Thoracic aorta (tissue), 2 donors: ENCODE measurements around the gene CACUL1. TPM values are rescaled to one million over a fixed set of nuclear protein-coding genes. Genes with fewer than 3 reads are reported as not detected.

Source experiments
- ATAC-seq: fragments of 150-250 bp; one replicate; pipeline ENCODE4 v1.8.0; 2017; ENCODE audit warnings: low read depth; ENCODE audit not compliant: insufficient number of reproducible peaks, low FRiP score
- DNase-seq: peaks from one replicate; pipeline ENCODE4 v3.0.0-alpha.2; 2020; ENCODE audit warnings: low spot score
- H3K27ac ChIP-seq, 2 donors: fragments of 200-600 bp; sonication (generic); 1 replicate in 1 of 2; 2 replicates in 1 of 2; pipeline ENCODE4 v1.5.1; 2016; ENCODE audit warnings: mild to moderate bottlenecking in 2 of 2, moderate library complexity in 2 of 2
- H3K27me3 ChIP-seq: fragments of 200-600 bp; sonication (generic); replicated peaks from 2 replicates; pipeline ENCODE4 v1.6.0; 2016; ENCODE audit warnings: mild to moderate bottlenecking; ENCODE audit not compliant: insufficient read depth
- H3K36me3 ChIP-seq: fragments of 200-600 bp; sonication (generic); one replicate; pipeline ENCODE4 v1.5.1; 2016
- H3K4me1 ChIP-seq, 2 donors: fragments of 200-600 bp; sonication (generic); 1 replicate in 1 of 2; 2 replicates in 1 of 2; pipeline versions ENCODE4 v1.5.1 to v1.6.0; 2016; ENCODE audit warnings: low read depth in 2 of 2, mild to moderate bottlenecking in 1 of 2; ENCODE audit not compliant: control insufficient read depth in 1 of 2
- H3K4me3 ChIP-seq: fragments of 200-600 bp; sonication (generic); 2 replicates; pipeline ENCODE4 v1.5.1; 2016; ENCODE audit warnings: mild to moderate bottlenecking
- H3K9me3 ChIP-seq: fragments of 200-600 bp; sonication (generic); 2 replicates; pipeline ENCODE4 v1.5.1; 2016
- total RNA-seq, 2 donors: library from RNA; depleted of rRNA; stranded (reverse); fragments of >200 nt; gene quantifications; one replicate each; pipeline versions ENCODE4 v1.1.0 to v1.2.3, GENCODE V29; 2016
- TF ChIP-seq, protein P1 (sequence below): fragments of 200-600 bp; sonication (generic); IDR thresholded peaks from one replicate; pipeline ENCODE4 v1.5.1; 2019; ENCODE audit warnings: antibody characterized with exemption

Gene CACUL1
- total RNA-seq, 2 donors from 2014 or later = 32.7 to 42.9 TPM

DNA sequence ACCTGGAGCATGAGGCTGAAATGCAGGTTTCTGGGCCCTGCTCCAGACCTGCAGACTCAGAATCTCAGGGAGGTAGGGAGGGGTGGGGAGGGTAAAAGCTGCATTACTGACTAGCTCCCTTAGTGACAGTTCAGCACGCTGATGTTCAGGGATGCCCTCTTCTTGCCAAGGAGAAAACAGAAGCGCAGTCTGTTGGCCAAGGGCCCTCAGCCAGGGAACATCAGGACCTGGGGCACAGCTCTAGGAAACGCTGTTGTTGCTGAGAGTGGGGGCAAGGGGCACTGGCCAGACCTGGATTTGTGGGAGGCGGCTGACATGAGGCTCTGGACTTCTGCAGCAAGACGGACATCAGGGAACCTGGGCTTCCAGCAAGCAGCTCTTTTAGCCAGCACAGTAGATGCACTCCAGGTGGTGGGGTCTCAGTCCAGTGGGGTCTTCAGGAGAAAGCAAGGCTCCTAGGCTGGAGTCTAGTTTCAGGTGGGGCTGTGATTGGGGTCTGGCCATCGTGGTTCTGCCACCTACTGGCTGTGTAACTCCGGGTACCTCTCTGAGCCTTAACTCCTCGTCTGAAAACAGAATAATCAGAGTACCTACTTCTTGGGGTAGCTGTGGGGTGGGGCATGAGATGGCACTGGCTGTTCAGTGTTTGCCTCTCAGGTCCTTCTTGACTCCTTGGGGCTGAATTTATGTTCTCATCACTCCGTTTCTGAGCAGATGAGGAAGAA is 86.4 kb downstream of the CACUL1 start:
- Histone ChIP-seq H3K9me3 (no peaks in the 10 kb centered on the region), H3K27me3 (no peaks in the 10 kb centered on the region), H3K36me3 (peaks cover under 1% of the 10 kb centered on the region), H3K4me1 (peaks cover 7 to 14% of the 10 kb centered on the region in 2 donors), H3K4me3 (no peak overlapping the region), H3K27ac (no peak overlapping the region)
- ATAC-seq = no peak
- DNase-seq = no peak
- TF ChIP-seq, protein P1, sequence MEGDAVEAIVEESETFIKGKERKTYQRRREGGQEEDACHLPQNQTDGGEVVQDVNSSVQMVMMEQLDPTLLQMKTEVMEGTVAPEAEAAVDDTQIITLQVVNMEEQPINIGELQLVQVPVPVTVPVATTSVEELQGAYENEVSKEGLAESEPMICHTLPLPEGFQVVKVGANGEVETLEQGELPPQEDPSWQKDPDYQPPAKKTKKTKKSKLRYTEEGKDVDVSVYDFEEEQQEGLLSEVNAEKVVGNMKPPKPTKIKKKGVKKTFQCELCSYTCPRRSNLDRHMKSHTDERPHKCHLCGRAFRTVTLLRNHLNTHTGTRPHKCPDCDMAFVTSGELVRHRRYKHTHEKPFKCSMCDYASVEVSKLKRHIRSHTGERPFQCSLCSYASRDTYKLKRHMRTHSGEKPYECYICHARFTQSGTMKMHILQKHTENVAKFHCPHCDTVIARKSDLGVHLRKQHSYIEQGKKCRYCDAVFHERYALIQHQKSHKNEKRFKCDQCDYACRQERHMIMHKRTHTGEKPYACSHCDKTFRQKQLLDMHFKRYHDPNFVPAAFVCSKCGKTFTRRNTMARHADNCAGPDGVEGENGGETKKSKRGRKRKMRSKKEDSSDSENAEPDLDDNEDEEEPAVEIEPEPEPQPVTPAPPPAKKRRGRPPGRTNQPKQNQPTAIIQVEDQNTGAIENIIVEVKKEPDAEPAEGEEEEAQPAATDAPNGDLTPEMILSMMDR = no peak

DNA sequence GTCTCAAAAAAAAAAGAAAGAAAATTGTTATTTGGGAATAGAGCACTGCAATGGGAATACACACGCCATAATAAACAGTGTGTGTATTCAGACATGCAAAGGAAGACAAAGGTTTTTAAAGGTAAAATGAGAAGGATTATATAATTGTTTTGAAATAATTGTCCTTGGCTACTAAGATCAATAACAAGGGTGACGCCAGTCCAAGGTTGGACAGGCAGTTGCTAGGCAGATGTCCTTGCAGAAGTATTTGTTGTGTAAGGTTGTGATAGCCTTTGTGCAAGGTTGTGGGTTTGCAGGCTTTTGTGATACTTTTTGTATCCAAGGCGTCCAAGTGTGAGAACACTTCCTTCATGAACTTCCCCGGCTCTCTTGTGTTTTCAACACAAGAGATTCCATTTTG is 87.0 kb downstream of the CACUL1 start:
- H3K4me1 ChIP-seq = peaks cover 7 to 14% of the 10 kb centered on the region in 2 donors
- no peaks in the 10 kb centered on the region for H3K36me3 ChIP-seq
- no peak overlapping the region for H3K27ac ChIP-seq
- DNase-seq = no peak
- no peaks in the 10 kb centered on the region for H3K9me3 ChIP-seq
- TF ChIP-seq, protein P1 = no peak
- H3K4me3 ChIP-seq = no peak overlapping the region
- ATAC-seq = no peak
- H3K27me3 ChIP-seq = no peaks in the 10 kb centered on the region

DNA sequence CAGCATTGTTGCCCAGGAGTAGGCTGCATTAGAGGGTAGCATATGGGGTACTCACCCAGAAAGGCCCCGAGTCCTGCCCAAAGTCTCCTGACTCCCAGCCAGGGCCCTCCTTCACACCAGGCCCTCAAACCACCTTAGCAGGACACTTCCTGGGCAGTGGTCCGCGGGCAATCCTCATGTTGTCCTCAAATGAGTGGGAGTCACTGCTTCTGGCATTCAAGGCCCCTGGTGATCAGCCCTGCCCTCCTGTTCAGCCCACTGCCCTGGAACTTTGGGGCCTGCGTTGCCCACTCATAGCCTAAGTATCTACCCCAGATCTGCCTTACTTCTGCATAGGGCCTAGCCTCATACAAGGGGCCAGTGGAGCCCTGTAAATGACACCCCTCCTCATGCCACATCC is 88.4 kb downstream of the CACUL1 start:
- TF ChIP-seq, protein P1 = no peak
- DNase-seq (no peak), ATAC-seq (no peak)
- no peaks in the 10 kb centered on the region for H3K27me3 ChIP-seq
- H3K9me3 ChIP-seq = peaks cover 6% of the 10 kb centered on the region
- no peak overlapping the region for H3K27ac ChIP-seq
- peaks cover 7 to 14% of the 10 kb centered on the region in 2 donors for H3K4me1 ChIP-seq
- H3K4me3 ChIP-seq = no peak overlapping the region
- H3K36me3 ChIP-seq = no peaks in the 10 kb centered on the region

DNA sequence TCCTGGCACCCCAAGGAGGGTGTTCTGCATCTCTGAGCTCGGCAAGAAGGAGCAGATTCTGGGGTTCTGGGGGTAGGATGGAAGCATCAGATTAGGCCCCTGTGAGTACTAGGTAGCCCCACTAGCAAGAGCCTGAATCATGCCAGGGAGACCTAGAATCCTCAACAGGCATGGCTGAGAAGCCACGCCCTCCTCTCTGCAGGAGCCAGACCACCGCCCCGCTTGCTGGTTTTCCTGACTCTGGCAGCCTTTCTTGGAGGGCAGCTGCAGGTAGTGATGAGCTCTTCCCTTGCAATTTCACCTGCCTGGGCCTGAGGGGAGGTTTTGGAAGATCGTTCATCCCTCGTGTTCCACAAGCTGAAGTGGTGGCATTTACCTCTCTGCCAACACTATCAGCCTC is 90.4 kb downstream of the CACUL1 start:
- Histone ChIP-seq H3K9me3 (peaks cover 11% of the 10 kb centered on the region), H3K27me3 (no peaks in the 10 kb centered on the region), H3K4me1 (peaks cover 0 to under 1% of the 10 kb centered on the region in 2 donors), H3K4me3 (no peak overlapping the region), H3K36me3 (no peaks in the 10 kb centered on the region), H3K27ac (no peak overlapping the region)
- DNase-seq (no peak), ATAC-seq (no peak)
- TF ChIP-seq, protein P1 = no peak

DNA sequence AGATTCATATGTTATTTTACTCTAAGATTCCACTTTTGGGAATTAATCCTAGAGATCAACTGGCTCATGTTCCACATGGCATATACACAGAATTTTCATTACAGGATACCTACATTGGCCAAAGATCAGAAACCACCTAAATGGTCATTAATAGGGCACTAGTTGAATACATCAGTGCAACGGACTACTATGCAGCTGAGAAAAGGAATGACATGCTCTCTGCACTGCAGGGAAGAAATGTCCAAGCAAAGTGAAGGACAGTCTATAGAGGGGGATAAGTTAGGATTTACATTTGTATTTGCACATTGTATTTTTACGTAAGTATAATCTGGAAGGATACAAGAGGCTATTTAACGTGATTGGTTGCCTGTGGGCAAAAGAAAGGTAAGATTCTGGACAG is 91.6 kb downstream of the CACUL1 start:
- ATAC-seq = no peak
- H3K27me3 ChIP-seq = no peaks in the 10 kb centered on the region
- no peak for DNase-seq

More for the DNA sequence above, 91.6 kb downstream of the CACUL1 start:
- Histone ChIP-seq H3K27ac (no peak overlapping the region), H3K4me3 (no peak overlapping the region), H3K36me3 (no peaks in the 10 kb centered on the region), H3K9me3 (peaks cover 13% of the 10 kb centered on the region), H3K4me1 (no peaks in the 10 kb centered on the region)
- TF ChIP-seq, protein P1 = no peak
